ENCODE results near the gene DOCK9.

DOCK9 gene

DNA sequence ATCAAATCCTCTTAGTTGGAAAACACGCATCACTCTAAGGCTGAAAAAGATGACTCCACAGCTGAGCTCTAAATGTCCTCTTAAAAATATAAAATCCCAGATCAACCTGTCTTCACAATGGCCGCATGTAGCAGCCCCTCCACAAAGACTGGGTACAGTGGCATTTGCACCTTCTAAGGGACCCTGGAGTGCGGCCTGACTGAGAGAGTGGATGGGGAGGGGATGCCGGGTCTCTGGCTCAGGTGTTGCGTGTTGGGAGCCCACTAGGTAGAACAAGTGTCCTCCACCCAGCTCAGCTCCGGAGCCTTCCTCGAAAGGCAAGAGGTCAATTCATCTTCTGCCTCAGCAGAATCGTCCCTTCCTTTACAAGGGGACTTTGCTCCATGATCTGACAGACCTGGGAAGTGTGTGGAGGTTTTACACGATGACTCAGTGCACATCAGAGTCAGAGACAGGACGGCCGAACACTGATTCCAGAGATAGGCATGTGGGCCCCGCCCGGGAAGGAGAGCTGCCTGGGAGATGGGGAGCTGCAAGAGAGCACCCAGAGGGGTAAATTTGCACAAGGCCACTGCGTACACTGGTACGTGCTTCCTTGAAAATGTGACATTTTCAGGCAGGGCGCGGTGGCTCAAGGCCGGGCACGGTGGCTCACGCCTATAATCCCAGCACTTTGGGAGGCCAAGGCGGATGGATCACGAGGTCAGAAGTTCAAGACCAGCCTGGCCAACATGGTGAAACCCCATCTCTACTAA, 201.8 kb downstream of the DOCK9 start:
- no peak overlapping the region for H3K4me3 ChIP-seq (ENCODE audit: low read depth, low read length)
- TF ChIP-seq, protein P1, sequence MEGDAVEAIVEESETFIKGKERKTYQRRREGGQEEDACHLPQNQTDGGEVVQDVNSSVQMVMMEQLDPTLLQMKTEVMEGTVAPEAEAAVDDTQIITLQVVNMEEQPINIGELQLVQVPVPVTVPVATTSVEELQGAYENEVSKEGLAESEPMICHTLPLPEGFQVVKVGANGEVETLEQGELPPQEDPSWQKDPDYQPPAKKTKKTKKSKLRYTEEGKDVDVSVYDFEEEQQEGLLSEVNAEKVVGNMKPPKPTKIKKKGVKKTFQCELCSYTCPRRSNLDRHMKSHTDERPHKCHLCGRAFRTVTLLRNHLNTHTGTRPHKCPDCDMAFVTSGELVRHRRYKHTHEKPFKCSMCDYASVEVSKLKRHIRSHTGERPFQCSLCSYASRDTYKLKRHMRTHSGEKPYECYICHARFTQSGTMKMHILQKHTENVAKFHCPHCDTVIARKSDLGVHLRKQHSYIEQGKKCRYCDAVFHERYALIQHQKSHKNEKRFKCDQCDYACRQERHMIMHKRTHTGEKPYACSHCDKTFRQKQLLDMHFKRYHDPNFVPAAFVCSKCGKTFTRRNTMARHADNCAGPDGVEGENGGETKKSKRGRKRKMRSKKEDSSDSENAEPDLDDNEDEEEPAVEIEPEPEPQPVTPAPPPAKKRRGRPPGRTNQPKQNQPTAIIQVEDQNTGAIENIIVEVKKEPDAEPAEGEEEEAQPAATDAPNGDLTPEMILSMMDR (IDR thresholded peaks at IDR 0.05; ENCODE audit: insufficient read depth, low read depth, low read length, missing control alignments) = no peak
- DNase-seq (ENCODE audit: low read depth) = no peak

DNA sequence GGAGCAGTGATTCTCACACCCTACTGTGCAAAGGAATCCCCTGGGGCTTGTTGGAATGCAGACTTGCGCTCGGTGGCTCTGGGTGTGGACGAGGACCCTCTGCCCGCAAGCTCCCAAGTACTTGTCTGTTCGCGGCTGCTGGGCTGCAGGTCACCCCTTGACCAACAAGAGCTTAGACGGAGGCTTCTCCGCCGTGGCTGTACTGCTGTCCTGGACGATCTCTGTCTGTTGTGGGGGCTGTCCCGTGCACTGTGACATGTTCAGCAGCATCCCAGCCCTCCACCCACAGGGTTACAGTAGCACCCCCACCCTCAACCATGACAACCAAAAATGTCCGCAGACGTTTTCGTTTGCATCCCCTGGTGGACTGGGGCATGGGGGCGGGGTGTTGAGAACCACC, 202.5 kb downstream of the DOCK9 start:
- H3K4me3 ChIP-seq (ENCODE audit: low read depth, low read length) = no peak overlapping the region
- TF ChIP-seq, protein P1 (IDR thresholded peaks at IDR 0.05; ENCODE audit: insufficient read depth, low read depth, low read length, missing control alignments) = no peak
- DNase-seq (ENCODE audit: low read depth) = no peak

DNA sequence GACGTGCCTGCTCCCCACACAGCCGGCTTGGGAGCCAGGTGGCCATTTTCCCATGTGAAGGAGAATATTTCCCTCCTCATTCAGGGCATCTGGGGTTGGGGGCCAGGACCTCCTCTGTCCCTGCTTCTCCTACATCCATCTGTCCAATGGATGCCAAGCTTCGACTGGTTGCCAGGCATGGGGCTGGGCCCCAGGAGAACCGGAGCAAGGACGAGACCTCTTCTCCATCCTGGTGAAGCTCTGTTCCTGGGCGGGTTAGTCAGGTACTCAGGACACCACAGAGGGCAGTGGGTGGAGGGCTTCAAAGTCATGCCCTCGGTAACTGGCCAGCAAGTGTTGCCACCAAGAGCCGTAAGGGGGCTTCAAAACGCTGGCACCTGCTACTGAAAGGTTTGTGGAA, 203.1 kb downstream of the DOCK9 start:
- no peak for DNase-seq (ENCODE audit: low read depth)
- no peak overlapping the region for H3K4me3 ChIP-seq (ENCODE audit: low read depth, low read length)
- TF ChIP-seq, protein P1 (IDR thresholded peaks at IDR 0.05; ENCODE audit: insufficient read depth, low read depth, low read length, missing control alignments) = no peak

DNA sequence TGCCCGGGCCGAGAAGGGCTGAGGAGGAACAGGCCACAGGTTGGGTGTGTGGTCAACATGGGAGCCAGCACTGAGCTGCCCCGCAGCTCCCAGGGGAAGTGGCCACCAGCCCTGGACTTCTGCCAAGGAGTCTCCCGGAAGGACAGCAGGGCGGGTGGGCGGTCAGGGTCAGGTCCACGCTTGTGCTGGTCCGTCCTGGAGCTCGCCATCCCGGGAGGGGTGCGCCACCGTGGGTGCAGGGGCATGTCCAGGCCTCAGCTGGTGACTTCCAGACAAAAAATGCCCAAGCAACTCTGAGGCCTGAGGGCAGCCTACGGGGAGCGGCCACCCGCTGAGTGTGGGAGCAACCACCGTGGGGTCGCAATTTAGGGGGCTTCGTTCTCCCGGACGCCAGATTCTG, 203.9 kb downstream of the DOCK9 start:
- H3K4me3 ChIP-seq (ENCODE audit: low read depth, low read length) = no peak overlapping the region
- TF ChIP-seq, protein P1 (IDR thresholded peaks at IDR 0.05; ENCODE audit: insufficient read depth, low read depth, low read length, missing control alignments) = no peak
- DNase-seq (ENCODE audit: low read depth) = no peak

DNA sequence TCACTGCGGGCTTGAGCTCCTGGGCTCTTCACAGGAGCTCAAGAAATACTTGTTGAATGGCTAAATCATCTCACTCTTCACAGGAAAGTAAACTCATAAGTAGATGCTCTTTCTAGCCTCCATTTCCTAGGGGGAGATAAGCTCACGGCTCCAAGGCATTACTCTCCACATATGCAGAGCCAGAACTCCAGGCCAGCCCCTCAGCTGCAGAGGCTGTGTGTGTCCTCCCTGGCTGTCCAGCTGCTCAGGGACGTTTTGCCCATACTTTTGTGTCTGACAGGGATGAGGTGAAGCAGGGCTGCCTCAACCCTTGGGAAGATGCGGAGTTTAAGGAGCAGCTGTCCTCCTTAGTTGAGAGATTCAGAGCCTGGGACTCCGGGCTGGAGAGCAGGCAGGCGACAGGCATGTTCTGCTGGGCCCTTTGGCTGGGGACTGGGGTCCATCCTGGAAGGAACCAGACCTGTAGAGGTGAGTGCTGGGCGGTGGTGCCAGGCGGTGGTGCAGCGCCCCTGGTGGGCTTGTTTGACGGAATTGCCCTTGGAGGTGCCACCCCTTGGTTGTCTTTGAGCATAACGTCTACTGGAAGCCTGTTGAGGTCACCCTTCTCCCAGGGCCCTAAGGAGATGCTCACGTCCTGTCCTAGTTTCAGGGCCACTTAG, 204.9 kb downstream of the DOCK9 start:
- H3K4me3 ChIP-seq (ENCODE audit: low read depth, low read length) = no peak overlapping the region
- DNase-seq (ENCODE audit: low read depth) = no peak
- TF ChIP-seq, protein P1 (IDR thresholded peaks at IDR 0.05; ENCODE audit: insufficient read depth, low read depth, low read length, missing control alignments) = no peak

DNA sequence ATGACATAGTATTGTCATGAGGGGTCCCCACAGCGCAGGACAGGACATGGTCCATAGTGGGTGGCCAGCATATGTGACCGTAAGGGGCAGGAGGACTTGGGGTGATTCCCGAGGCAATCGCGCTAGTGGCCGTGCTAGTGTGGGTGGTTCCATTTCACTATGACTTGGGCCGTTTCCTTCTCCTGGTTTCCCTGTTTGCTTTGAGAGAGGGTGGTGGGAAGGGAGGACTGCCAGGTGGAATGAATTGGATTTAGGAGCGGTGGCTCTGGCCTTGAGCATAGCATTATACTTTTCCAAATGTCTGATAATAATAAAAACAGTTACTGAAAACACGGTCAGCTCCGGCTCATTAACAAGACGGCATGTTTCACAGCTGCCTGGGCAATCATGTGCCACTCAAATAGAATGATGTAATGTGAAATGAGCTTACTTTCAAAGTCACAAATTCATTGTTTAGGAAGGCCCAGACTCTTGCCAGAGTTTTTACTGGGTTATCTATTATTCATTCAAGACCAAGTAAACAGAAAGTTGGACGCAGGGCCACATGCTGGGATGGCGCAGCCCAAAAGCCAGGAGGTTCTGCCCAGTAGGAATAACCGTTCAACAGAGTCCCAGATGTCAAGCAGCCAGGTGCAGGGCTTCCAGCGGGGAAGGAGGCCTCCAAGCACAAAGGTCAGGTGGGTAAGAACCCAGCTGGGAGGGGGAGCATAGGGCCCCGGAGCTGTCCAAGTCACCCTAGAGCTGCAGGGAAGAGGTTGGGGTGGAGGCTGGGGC, 205.8 kb downstream of the DOCK9 start:
- H3K4me3 ChIP-seq (ENCODE audit: low read depth, low read length) = no peak overlapping the region
- TF ChIP-seq, protein P1 (IDR thresholded peaks at IDR 0.05; ENCODE audit: insufficient read depth, low read depth, low read length, missing control alignments) = no peak
- DNase-seq (ENCODE audit: low read depth) = no peak
